IMR-90 (cell line): ENCODE data around the gene CARNS1.

Source experiments
- BHLHE40 ChIP-seq: fragments of 150-350 bp; IDR thresholded peaks from 2 replicates; pipeline ENCODE4 v1.6.1; 2016; ENCODE audit warnings: mild to moderate bottlenecking, low read depth, low read length
- CEBPB ChIP-seq: IDR thresholded peaks from 2 replicates; pipeline ENCODE4 v1.6.1; 2012; ENCODE audit warnings: low read depth, low read length, improper control_type of control experiment
- CTCF ChIP-seq: conservative IDR thresholded peaks from 2 replicates; pipeline ENCODE4 v1.5.1; 2012; ENCODE audit warnings: mild to moderate bottlenecking, low read depth, low read length, improper control_type of control experiment
- ELK1 ChIP-seq: fragments of 150-350 bp; IDR thresholded peaks from 2 replicates; pipeline ENCODE4 v1.6.1; 2016; ENCODE audit warnings: low read depth, mild to moderate bottlenecking, low read length, moderate library complexity, borderline replicate concordance
- FOS ChIP-seq: fragments of 150-350 bp; IDR thresholded peaks from 2 replicates; pipeline ENCODE4 v1.6.1; 2016; ENCODE audit warnings: low read depth, low read length
- MAFK ChIP-seq: IDR thresholded peaks from 2 replicates; pipeline ENCODE4 v1.6.1; 2012; ENCODE audit warnings: low read depth, low read length, improper control_type of control experiment
- MXI1 ChIP-seq: IDR thresholded peaks from 2 replicates; pipeline ENCODE4 v1.6.1; 2012; ENCODE audit warnings: low read depth, mild to moderate bottlenecking, low read length, moderate library complexity, borderline replicate concordance
- NFE2L2 ChIP-seq: fragments of 150-350 bp; IDR thresholded peaks from 2 replicates; pipeline ENCODE4 v1.6.1; 2016; ENCODE audit warnings: low read depth, mild to moderate bottlenecking, low read length
- POLR2A ChIP-seq: IDR thresholded peaks from 2 replicates; pipeline ENCODE4 v1.6.1; 2012; ENCODE audit warnings: mild to moderate bottlenecking, low read depth, low read length
- RAD21 ChIP-seq: IDR thresholded peaks from 2 replicates; pipeline ENCODE4 v1.6.1; 2012; ENCODE audit warnings: low read length, improper control_type of control experiment
- RCOR1 ChIP-seq: IDR thresholded peaks from 2 replicates; pipeline ENCODE4 v1.6.1; 2012; ENCODE audit warnings: mild to moderate bottlenecking, low read length, improper control_type of control experiment; ENCODE audit not compliant: insufficient replicate concordance
- RFX5 ChIP-seq: IDR thresholded peaks from 2 replicates; pipeline ENCODE4 v1.8.0; 2012; ENCODE audit warnings: low read depth, mild to moderate bottlenecking, low read length, moderate library complexity
- SMC3 ChIP-seq: fragments of 150-350 bp; IDR thresholded peaks from 2 replicates; pipeline ENCODE4 v1.6.1; 2016; ENCODE audit warnings: low read depth, mild to moderate bottlenecking, antibody characterized with exemption, low read length, moderate library complexity
- USF2 ChIP-seq: fragments of 150-350 bp; IDR thresholded peaks from 2 replicates; pipeline ENCODE4 v1.6.1; 2017; ENCODE audit warnings: mild to moderate bottlenecking, antibody characterized with exemption, low read length, low read depth

- TF ChIP-seq CTCF (no peak), CEBPB (no peak), USF2 (no peak), POLR2A (no peak), BHLHE40 (no peak), RAD21 (no peak), SMC3 (no peak), RFX5 (no peak), MAFK (no peak), RCOR1 (no peak), FOS (no peak), ELK1 (no peak), MXI1 (no peak), NFE2L2 (no peak)
Observed at GRCh38 chr11:67419325-67420049, 4.0 kb downstream of the CARNS1 start.
